GM21447 (cell line): Measurements from ENCODE around the gene POGZ.
A peak's percentile ranks its signal among the peaks of the same experiment; 100 is the strongest.
"Not testable (repeated sequence)": the region's sequence is repeated elsewhere in the genome, so short reads cannot be mapped to it uniquely, and the experiment has no call there.

Source experiments
- ATAC-seq: cut with Tn5 transposase; IDR thresholded peaks from one replicate; pipeline ENCODE4 v1.9.1; 2021; ENCODE audit not compliant: unreplicated experiment

POGZ gene

GRCh38 chr1:151476083-151476482 is 16.8 kb upstream of the POGZ start:
- no peak for ATAC-seq

DNA sequence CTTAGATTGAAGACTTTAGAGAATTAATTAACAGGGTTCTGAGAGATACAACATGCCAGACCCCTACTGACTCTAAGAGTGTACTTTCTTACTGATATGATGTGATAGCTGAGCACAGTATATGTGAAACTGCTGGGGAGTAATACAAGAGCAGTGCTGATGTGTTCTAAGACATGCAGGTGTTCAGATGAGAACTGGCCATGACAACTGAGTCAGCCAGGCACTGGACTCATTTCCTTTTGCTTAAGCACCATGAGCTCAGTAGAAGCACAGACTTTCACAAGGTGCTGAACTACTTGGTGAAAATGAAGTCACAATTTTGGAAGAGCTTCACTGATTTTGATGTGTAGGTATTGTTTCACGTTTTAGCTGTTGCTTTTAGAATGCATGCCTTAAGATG is 15.9 kb upstream of the POGZ start:
- ATAC-seq, result peak; percentile 86

DNA sequence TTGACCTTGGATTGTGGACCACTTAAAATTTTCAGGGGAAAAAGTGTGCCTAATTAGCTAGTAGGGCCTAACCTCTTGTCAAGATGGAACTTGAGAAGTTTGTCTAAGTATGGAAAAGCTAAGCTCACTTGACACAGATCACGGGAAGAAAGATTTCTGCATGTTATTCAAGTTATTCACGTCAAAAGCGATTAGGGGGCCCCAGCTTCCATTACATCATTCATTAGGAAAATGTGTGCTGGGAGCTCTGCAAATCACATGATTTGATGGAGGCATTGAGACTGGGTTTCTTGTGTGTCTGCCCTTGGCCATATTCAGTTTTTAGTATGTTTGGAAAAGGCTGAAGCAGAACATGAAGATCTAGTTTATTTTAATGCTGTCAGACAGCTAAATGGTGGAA is 15.5 kb upstream of the POGZ start:
- no peak for ATAC-seq

- no peak for ATAC-seq
Observed at GRCh38 chr1:151472856-151473731, 13.8 kb upstream of the POGZ start.

- no peak for ATAC-seq
Observed at GRCh38 chr1:151465026-151465425, 5.7 kb upstream of the POGZ start.

- ATAC-seq, result no peak
Observed at GRCh38 chr1:151461694-151462093, 2.4 kb upstream of the POGZ start.

DNA sequence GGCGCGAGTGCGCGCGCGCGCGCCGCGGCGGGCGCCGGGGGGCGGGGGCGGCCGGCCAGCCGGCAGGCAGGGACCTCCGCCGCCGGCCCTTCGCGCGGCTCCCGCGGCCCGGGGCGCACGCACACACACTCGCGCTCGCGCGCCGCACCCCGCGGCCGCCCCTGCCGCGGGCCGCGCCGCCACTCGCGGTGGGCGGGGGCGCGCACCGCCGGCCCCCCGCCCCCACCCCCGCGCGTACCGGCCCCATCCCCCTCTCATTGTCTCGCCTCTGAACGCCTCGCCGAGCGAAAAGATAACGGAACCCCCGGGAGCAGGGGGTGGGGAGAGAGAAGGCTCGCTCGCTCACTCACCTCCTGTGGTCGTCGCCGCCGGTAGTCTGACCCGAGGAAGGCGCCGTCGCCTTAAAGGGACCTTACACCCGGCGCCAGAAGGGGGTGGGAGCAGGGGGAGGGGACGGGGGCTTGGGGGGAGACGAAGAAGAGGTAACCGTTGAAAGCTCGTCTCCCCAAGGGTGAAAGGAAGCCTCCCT is 428 bp downstream of the POGZ start:
- peak; percentile 36 for ATAC-seq

DNA sequence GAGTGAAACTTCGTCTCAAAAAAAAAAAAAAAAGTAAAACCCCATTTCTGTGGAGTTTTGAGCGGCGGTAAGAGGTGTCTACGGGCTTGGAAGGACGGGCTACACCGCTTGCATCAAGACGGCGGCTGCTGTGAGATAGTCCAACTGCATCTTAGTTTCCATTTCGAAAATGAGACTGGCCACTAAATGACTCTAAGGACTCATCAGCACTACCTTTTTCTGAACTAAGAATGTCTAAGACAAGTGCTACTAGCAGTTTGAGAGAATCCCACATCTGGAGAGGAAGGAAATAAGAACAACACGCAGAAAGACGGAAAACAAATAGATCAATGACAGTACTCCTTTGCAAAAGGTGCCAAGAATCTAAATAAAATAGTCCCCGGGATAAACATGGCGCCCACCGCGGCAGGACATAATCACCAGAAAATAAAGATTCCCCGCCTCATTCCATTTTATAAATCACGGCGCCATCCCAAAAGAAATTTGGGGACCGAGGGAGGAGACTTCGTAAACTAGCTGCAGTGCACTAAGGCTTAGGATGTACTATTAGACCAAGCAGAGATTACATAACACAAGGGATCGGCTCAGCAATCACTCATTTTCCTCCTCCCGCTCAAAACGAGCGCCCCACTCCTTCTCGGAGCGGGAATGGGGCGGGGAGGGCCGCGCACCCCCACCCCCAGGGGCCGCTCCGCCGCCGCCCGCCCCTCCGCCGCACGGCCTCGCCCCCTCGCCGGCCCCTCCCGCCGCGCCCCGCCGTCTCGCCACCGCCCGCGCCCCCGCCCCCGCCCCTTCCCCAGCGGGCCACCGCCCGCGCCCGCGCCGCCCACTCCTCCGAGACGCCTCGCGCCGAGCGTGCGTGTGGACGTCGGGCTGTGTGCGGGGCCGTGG is 1.1 kb downstream of the POGZ start:
- peak; percentile 29 for ATAC-seq

- ATAC-seq, result no peak
Observed at GRCh38 chr1:151455966-151456365, 3.3 kb downstream of the POGZ start.

DNA sequence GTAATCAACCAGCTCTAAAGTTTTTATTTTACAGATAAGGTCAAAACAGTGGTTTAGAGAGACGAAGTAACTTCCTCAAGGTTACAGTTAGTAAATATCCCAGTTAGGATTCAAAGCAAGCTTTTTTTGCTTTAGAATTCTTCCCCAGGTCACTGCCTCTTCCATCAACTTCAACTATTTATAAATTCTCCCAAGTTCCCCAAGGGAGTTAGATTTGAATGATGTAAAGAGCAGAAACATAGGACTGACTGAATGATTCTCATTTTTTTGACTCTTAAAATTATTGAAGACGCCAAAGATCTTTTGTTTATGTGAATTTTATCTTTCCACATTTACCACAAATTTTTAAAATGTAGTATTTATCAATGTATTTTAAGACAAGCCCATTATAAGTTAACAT is 4.1 kb downstream of the POGZ start:
- no peak for ATAC-seq

DNA sequence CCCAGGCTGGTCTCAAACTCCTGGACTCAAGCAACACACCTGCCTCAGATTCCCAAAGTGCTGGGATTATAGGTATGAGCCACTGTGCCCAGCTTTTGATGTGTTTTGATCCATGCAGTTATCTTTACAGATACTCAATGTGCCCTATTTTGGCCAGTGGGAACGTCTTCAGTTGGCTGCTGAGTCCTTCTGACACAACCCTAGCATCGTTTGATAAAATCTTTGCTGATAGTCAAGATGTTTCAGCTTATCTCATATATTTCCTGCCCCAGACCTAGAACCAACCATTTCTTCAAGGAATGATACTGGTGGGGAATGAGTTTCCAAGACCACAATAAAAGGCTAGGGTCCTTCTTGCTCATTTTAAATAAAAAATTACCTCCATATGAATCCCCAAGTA is 11.6 kb downstream of the POGZ start:
- ATAC-seq, result no peak

GRCh38 chr1:151444783-151445177 is 14.5 kb downstream of the POGZ start:
- ATAC-seq, result no peak

GRCh38 chr1:151443846-151444782 is 15.2 kb downstream of the POGZ start:
- ATAC-seq, result peak; percentile 79

- not testable (repeated sequence) for ATAC-seq
Observed at GRCh38 chr1:151437396-151437795, 21.9 kb downstream of the POGZ start.

- no peak for ATAC-seq
Observed at GRCh38 chr1:151436985-151437384, 22.3 kb downstream of the POGZ start.

DNA sequence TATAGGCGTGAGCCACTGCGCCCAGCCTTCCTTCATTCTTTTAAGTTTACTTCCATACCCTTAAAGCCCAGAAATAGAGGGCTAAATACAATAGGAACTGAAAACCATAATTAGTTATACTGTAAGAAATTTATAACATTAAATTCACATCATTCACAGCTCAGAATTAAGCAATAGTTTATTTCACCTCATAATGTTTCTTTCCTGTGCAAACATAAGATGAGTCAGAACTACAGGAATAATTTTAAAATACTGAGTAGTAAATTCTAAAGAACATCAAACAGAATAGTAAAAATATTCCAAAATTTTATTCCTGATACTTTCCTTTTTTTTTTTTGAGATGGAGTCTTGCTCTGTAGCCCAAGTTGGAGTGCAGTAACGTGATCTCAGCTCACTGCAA is 24.1 kb downstream of the POGZ start:
- ATAC-seq, result no peak

DNA sequence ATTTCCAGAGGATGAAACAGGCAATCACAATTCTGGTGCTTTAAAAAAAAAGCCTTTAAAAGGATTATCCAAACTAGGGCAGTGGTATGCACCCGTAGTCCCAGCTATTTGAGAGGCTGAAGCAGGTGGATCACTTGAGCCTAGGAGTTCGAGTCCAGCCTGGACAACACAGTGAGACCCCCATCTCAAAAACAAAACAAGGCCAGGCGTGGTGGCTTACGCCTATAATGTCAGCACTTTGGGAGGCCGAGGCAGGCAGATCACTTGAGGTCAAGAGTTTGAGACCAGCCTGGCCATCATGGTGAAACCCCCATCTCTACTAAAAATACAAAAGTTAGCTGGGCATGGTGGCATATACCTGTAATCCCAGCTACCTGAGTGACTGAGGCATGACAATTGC is 25.5 kb downstream of the POGZ start:
- not testable (repeated sequence) for ATAC-seq

DNA sequence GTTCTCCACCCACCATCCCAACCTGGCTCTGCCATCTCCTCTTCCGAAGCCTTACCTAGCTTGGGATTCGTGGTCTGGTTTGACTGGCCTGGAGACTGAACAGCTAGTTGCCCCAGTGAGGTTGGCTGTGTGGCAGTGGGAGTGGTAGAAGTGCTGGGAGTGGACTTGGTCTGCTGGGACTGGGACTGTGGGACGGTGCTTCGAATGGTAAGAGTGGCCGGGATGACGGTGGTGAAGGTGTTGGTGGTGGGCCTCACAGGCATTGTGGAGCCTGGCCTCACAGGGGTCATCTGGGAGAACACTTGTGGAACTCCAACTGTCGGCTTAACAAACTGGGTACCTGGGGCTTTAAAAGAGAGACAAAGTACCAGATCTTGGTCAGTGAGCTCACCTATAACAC is 31.2 kb downstream of the POGZ start:
- ATAC-seq, result no peak

DNA sequence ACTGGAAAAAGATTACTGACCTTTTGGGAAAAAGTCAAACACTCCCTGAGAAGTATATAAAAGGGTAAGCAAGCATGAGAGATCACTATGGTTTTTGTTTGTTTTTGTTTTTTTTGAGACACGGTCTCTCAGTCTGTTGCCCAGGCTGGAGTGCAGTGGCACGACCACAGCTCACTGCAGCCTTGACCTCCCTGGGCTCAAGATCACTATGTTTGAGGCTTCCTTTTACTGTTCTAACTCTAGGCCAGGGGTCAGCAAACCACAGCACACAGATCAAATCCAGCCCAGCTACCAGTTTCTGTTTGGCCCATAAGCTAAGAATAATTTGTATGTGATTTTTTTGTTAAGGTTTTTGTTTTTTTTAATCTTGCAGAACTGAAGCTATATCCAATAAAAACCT is 34.2 kb downstream of the POGZ start:
- ATAC-seq, result no peak

GRCh38 chr1:151419819-151420218 is 39.5 kb downstream of the POGZ start:
- ATAC-seq, result no peak

- ATAC-seq, result no peak
Observed at GRCh38 chr1:151418081-151418480, 41.2 kb downstream of the POGZ start.
